Activated T-helper 9 cell treated with anti-CD3 and anti-CD28 coated beads, Interleukin-2, amount 50 U/mL, for 16 hours (primary cell): ENCODE results near the gene NDUFS5.
"Not testable (repeated sequence)": the region's sequence is repeated elsewhere in the genome, so short reads cannot be mapped to it uniquely, and the experiment has no call there.

Experiments used
- DNase-seq: peaks from one replicate; pipeline ENCODE4 v3.0.0-alpha.2; 2020; ENCODE audit warnings: low read depth

The NDUFS5 gene

DNA sequence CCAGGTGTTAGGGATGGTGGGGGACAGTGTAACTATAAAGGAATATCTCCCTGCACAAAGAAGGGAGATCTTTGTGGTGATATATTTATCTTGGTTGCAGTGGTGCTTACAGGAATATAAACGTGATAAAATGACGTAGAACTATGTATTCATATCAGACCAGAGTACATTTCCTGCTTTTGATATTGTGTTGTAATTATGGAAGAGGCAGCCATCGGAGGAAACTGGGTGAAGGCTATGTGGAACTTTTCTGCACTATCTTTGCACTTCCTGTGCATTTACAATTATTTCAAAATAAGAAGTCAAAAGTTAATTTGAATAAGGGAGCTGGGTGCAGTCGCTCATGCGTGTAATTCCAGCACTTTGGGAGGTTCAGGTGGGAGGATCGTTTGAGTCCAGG, 37.6 kb downstream of the NDUFS5 start:
- DNase-seq: no peak

DNA sequence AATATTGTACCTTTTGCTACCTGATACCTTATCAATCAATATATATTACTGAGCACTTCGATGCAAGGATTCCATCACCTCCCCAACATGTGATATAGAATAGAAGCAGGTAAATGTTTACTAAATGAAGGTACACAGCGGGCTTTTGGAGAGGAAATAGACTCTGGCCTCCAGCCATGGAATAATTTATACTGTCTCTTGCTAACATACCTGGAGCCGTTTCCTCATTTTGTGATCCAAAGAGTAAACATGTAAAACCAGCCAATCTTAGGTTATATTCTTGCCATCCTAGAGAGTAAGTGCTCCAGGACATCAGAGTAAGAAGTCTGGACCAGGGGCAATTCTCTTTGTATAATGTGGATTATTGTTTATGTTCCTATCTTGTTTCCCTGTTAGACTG, 39.4 kb downstream of the NDUFS5 start:
- DNase-seq: no peak

DNA sequence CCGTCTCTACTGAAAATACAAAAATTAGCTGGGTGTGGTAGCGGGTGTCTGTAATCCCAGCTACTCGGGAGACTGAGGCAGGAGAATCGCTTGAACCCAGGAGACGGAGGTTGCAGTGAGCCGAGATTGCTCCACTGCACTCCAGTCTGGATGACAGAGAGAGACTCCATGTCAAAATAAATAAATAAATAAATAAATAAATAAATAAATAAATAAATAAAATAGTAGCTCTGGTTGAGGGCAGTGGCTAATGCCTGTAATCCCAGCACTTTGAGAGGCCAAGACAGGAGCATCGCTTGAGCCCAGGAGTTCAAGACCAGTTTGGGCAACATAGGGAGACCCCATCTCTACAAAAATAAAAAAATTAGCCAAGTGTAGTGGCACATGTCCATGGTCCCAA, 42.1 kb downstream of the NDUFS5 start:
- DNase-seq: not testable (repeated sequence)

DNA sequence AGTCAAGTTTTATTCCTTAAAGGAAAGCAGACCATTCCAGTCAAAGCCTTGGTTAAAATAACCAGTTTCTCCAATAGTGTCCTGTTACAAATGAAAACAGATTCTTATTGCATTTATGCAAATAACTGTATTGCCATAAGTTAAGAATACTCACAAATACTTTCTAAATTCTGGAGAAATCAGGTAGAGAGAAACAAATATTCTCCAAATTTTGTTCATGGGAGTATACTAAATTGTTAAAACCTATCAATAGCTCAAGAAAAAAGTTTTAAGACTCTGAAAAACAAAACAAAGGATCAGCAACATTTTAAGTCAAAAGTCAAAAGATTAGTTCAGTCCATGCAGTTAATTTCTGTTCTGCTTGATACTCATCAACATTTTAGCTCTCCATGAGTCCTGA, 45.4 kb downstream of the NDUFS5 start:
- not testable (repeated sequence) for DNase-seq

DNA sequence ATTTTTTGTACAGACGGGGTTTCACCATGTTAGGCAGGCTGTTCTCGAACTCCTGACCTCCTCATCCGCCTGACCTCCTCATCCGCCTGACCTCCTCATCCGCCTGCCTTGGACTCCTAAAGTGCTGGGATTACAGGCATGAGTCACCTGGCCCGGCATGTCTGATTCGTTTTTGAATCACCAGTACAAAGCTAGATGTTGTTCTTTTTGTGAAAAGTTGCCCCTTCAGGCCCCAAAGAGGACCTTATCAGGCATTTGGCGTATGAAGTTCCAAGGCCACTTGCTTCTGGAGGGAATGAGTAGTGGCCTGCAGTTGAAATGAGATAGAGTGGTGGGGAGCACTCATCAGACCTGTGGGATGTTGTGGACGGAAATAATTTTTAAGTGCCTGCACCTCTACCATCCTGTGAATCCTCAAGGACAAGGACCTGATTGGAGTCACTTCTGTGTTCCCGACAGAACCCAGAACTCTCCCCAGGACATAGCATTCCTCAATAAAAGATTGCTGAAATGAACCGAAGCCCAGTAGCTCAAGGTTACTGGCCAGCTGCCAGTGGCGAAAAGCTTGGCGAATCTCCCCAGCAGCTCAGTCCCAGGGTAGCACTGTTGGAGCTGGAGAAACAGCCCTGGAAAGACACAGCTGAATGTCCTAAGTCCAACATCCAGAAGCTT, 50.1 kb downstream of the NDUFS5 start:
- DNase-seq: no peak

DNA sequence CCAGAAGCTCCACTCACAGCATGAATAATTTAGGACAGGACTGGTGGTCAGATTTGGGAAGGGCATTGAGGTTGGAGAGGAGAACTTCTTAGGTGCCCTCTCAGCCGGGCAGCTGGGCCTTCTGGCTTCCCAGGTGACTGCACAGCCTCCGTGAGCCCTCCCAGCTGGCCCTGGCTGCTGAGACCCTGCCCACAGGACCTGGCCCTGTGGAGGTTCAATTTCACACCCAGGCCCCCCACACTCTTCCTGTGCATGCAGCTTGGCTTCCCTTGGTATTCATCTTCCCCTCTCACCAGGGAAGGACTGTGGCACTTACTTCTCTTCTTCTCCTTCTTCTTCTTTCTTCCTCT, 50.6 kb downstream of the NDUFS5 start:
- no peak for DNase-seq

DNA sequence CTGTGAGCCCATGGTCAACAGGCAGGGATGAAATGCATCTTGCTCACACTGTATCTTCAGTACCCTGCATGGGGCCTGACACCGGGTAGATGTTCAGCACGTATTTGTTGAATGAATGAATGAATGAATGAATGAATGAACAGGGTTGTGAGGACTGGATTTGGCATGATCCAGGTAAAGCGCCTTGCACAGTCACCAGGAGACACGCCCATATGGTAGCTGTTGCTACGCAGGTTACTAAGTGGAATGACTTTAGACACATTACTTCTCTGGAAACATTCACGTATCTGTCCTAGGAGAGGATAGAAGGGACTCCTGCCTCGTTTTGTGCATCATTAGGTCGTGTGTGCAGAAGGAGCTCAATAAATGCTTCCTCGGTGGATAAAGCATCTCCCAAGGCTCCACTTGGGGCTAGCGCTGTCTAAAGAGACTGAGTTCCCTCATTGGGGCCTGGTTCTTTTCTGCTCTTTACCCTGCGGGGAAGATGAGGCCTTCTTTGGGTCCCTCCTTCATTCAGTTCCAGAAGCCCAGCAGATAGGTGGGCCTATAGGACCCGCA, 54.2 kb downstream of the NDUFS5 start:
- no peak for DNase-seq

DNA sequence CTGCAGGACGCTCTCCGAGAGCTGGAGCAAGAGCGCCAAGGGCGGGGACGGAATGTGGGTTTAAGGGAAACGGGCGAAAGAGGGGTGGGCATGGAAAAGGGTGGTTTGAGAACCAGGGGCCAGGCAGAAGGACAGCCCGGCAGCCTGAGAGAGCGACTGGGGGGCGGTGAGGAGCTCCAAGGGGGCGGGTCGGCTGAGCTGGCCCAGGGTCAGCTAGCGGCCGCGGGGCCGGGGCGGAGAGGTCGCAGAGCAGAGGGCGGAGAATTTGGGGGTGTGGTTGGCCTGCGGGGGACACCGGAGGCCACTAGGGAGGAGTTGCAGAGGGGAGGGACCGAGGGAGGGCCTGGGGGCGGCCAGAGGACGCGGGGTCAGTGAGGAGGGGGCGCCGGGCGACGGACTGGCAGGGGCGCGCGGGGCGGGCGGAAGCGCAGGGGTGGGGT, 54.7 kb downstream of the NDUFS5 start:
- DNase-seq: no peak

DNA sequence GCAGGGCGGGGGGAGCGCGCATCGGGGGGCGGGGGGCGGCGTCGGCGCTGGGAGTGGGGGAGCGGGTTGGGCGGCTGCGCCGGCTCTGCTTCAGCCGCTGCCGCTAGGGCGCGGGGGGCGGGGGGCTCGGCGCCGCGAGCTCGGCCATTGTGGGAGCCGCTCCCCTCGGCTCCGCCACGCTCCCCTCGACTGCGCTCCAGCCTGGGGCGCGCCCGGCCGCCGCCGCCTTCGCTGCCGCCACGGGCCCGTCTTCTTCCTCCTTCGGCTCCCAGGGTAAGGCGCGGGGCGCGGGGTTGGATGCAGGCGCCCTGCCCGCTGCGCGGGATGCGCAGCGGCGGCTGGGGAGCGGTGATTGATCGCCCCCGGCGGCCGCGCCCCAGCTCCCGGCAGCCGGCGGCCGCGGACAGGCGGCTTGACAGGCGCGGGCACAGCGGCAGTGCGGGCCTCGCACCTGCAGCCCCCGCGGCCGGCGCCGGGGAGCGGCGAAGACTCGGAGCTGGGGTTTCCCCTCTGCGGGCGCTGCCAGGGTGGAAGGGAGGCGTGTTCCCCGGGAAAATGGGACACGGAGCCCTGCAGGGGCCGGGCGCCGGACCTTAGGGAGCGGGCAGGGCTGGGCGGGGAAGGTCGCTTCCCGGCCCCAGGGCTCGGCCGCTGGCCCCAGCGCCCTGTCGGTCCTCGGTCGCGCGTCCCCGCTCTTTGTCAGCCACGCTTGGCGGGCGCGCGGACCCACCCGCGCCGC, 55.3 kb downstream of the NDUFS5 start:
- no peak for DNase-seq

DNA sequence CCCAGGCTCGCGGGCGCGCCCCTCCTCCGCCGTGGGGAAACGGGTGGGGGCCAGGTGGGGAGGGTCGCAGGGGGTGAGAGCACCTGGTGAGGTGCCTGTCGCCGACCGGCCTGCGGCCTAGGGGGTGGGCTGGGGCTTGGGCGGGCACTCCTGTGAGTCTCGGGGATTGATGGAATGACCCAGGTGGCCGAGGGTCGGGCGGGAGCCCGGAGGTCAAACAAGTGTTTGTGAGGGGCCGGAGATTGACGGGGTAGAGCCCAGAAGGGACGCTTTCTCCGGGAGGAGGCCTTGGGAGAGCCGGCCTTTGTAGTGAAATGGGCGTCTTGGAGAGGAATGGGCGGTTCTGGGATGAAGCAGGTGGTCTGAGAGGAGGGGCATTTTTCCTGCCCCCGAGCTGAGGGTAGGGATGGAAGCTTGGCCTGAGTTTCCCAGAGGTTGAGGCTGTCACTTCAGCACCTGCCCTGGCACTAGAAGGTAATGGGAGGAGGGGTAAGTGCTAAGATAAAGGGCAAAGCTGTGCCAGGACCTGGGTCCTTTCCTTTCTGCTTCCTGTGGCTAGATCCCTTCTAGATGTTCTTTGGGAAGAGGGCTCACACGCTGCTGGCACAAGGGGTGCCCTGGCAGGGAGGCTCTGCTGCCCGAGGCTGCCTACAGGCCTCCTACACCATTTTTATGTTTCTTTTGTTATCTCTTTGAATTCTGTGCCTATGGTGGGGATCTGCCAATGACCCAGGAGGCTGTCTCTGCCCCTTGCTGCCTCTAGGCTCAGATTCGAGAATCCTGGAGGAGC, 56.1 kb downstream of the NDUFS5 start:
- DNase-seq: no peak

DNA sequence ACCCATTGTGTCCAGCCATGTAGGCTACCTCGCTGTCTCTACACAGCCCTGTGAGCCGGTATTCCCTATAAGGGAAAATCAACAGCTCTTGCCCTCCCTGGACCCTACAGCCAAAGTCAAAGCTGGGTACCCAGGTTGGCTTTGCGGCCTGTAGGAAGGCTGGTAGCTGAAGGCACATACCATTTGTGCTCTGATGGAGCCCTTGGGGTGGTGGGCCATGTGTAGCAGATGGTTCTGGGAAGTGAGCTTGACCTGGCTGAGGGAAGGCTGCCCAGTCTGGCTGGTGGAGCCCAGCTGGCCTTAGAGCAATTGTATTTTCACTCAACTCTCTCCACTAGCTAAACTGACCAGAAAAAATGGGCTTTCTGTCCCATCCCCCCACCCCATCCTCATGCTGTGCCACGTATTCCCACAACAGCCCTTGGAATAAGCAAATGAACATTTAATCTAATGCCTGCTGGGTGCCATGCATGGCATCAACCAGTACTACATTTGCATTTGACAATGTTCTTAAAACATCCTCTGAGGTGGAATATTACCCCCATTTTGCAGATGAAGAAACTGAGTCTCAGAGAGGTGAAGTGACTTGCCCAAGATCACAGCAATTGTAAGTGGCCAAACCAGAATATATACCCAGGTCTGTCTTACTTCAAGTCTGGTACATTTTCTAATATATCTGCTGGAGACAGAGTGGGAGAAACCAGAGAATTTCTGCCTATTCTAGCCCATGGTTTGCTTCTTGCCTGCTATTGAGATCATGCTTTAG, 56.8 kb downstream of the NDUFS5 start:
- no peak for DNase-seq

DNA sequence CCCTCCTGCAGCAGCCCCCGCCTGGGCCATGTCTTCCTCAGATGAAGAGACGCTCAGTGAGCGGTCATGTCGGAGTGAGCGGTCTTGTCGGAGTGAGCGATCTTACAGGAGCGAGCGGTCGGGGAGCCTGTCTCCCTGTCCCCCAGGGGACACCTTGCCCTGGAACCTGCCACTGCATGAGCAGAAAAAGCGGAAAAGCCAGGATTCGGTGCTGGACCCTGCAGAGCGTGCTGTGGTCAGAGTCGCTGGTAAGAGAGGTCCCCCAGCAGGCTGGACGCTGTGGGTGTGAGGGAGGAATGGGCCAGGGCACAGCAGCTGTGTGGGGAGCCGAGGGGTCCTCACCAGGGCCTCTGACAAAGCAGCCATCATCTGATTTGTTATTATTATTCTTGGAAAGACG, 58.0 kb downstream of the NDUFS5 start:
- no peak for DNase-seq
